Right lobe of liver (tissue), 4 donors: ENCODE data around the gene MYO1C.

Source experiments
- CTCF ChIP-seq, 4 donors: fragments of 200-600 bp in 3 of 4; fragments of 450-650 bp in 1 of 4; IDR thresholded peaks; one replicate each; pipeline versions ENCODE4 v1.5.1 to v1.8.0; 2016 to 2022; ENCODE audit warnings: antibody characterized with exemption in 4 of 4, mild to moderate bottlenecking in 2 of 4
- POLR2A ChIP-seq: fragments of 450-650 bp; IDR thresholded peaks from one replicate; pipeline ENCODE4 v1.6.1; 2017; ENCODE audit warnings: antibody characterized with exemption, mild to moderate bottlenecking
- donor health status: DM: no; HTN: no; CAD: no.
- donor health status: DM: no; HTN: no; CAD: no.
- donor health status: DM: no; HTN: yes; CAD: no.

- no peak for TF ChIP-seq CTCF (IDR thresholded peaks at IDR 0.05)
- peak; percentile 70 for TF ChIP-seq POLR2A
These were observed 1.6 kb downstream of the MYO1C start for GRCh38 chr17:1490643-1491442.
